Calu3 (cell line): ENCODE data around the gene PPFIA2. TPM values are rescaled to one million over a fixed set of nuclear protein-coding genes. Genes with fewer than 3 reads are reported as not detected.

ENCODE experiments used
- BruUV-seq: library from RNA; stranded (reverse); fragments of 400-500 nt; replicated peaks from 2 replicates; lab custom pipeline; 2021; lab: Mats Ljungman, UMichigan
- CTCF ChIA-PET: fragments of 300-600 bp; sonication (Branson Sonifier 250); formaldehyde crosslinking; loops from one replicate; lab custom pipeline; 2022; ENCODE audit warnings: antibody characterized with exemption; lab: Charles Lee
- DNase-seq: peaks from one replicate; pipeline ENCODE4 v3.0.0; 2022
- H3K27ac Mint-ChIP-seq: one replicate; pipeline ENCODE4 v1.8.0; 2022; ENCODE audit warnings: mixed read lengths; ENCODE audit not compliant: unreplicated experiment
- H3K27me3 Mint-ChIP-seq: one replicate; pipeline ENCODE4 v1.8.0; 2022; ENCODE audit warnings: mixed read lengths; ENCODE audit not compliant: unreplicated experiment
- H3K36me3 Mint-ChIP-seq: one replicate; pipeline ENCODE4 v1.8.0; 2022; ENCODE audit warnings: mild to moderate bottlenecking, moderate library complexity, mixed read lengths; ENCODE audit not compliant: insufficient read depth, unreplicated experiment
- H3K4me1 Mint-ChIP-seq: one replicate; pipeline ENCODE4 v1.8.0; 2022; ENCODE audit warnings: mild to moderate bottlenecking, low read depth, mixed read lengths; ENCODE audit not compliant: unreplicated experiment
- H3K4me3 Mint-ChIP-seq: one replicate; pipeline ENCODE4 v1.8.0; 2022; ENCODE audit warnings: mild to moderate bottlenecking, low read depth, moderate library complexity, mixed read lengths; ENCODE audit not compliant: unreplicated experiment
- H3K9me3 Mint-ChIP-seq: one replicate; pipeline ENCODE4 v1.8.0; 2022; ENCODE audit warnings: low read depth, mixed read lengths; ENCODE audit not compliant: unreplicated experiment
- intact Hi-C: fragments of 100-400 bp; cut with micrococcal nuclease; formaldehyde crosslinking; loops from one replicate; pipeline ENCODE4 v1.10.0; 2022; ENCODE audit not compliant: unreplicated experiment
- total RNA-seq: library from RNA; stranded (reverse); gene quantifications from 2 replicates; pipeline ENCODE4 v1.2.3, GENCODE V29; 2022
- TF ChIP-seq, protein P1 (sequence below): fragments of 200-600 bp; IDR thresholded peaks from one replicate; pipeline ENCODE4 v1.8.0; 2022; ENCODE audit warnings: antibody characterized with exemption; ENCODE audit not compliant: unreplicated experiment

The PPFIA2 gene
- total RNA-seq, 1 experiment from 2014 or later = 0.07 TPM

GRCh38 chr12:81500788-81501187, 258.4 kb downstream of the PPFIA2 start:
- DNase-seq = no peak
- no peaks in the 10 kb centered on the region for H3K27me3 Mint-ChIP-seq
- intact Hi-C loops = no loop called here
- no TSS peak for BruUV-seq
- TF ChIP-seq, protein P1, sequence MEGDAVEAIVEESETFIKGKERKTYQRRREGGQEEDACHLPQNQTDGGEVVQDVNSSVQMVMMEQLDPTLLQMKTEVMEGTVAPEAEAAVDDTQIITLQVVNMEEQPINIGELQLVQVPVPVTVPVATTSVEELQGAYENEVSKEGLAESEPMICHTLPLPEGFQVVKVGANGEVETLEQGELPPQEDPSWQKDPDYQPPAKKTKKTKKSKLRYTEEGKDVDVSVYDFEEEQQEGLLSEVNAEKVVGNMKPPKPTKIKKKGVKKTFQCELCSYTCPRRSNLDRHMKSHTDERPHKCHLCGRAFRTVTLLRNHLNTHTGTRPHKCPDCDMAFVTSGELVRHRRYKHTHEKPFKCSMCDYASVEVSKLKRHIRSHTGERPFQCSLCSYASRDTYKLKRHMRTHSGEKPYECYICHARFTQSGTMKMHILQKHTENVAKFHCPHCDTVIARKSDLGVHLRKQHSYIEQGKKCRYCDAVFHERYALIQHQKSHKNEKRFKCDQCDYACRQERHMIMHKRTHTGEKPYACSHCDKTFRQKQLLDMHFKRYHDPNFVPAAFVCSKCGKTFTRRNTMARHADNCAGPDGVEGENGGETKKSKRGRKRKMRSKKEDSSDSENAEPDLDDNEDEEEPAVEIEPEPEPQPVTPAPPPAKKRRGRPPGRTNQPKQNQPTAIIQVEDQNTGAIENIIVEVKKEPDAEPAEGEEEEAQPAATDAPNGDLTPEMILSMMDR = no peak
- no peaks in the 10 kb centered on the region for H3K36me3 Mint-ChIP-seq
- H3K27ac Mint-ChIP-seq = no peak overlapping the region
- H3K4me3 Mint-ChIP-seq = no peak overlapping the region
- H3K4me1 Mint-ChIP-seq = no peaks in the 10 kb centered on the region
- CTCF ChIA-PET = no interaction called here
- H3K9me3 Mint-ChIP-seq = no peaks in the 10 kb centered on the region

GRCh38 chr12:81499809-81500208, 259.3 kb downstream of the PPFIA2 start:
- H3K36me3 Mint-ChIP-seq = no peaks in the 10 kb centered on the region
- H3K9me3 Mint-ChIP-seq = no peaks in the 10 kb centered on the region
- H3K27ac Mint-ChIP-seq = no peak overlapping the region
- no peak overlapping the region for H3K4me3 Mint-ChIP-seq
- TF ChIP-seq, protein P1 = no peak
- no peaks in the 10 kb centered on the region for H3K27me3 Mint-ChIP-seq
- no TSS peak for BruUV-seq
- CTCF ChIA-PET = no interaction called here
- intact Hi-C loops = no loop called here
- no peaks in the 10 kb centered on the region for H3K4me1 Mint-ChIP-seq
- no peak for DNase-seq

- no TSS peak for BruUV-seq
- H3K4me1 Mint-ChIP-seq = no peaks in the 10 kb centered on the region
- no peaks in the 10 kb centered on the region for H3K27me3 Mint-ChIP-seq
- H3K36me3 Mint-ChIP-seq = no peaks in the 10 kb centered on the region
- TF ChIP-seq, protein P1 = no peak
- H3K27ac Mint-ChIP-seq = no peak overlapping the region
- DNase-seq = no peak
- intact Hi-C loops = no loop called here
- CTCF ChIA-PET = no interaction called here
- H3K9me3 Mint-ChIP-seq = no peaks in the 10 kb centered on the region
- H3K4me3 Mint-ChIP-seq = no peak overlapping the region
These were observed 266.9 kb downstream of the PPFIA2 start for GRCh38 chr12:81492131-81492720.

- H3K9me3 Mint-ChIP-seq = no peaks in the 10 kb centered on the region
- BruUV-seq = no TSS peak
- intact Hi-C loops = no loop called here
These were observed 286.2 kb downstream of the PPFIA2 start for GRCh38 chr12:81472934-81473333.

More at GRCh38 chr12:81472934-81473333, 286.2 kb downstream of the PPFIA2 start:
- DNase-seq = no peak
- Mint-ChIP-seq H3K4me1 (no peaks in the 10 kb centered on the region), H3K36me3 (no peaks in the 10 kb centered on the region), H3K4me3 (no peak overlapping the region), H3K27ac (no peak overlapping the region), H3K27me3 (no peaks in the 10 kb centered on the region)
- TF ChIP-seq, protein P1 = no peak
- CTCF ChIA-PET = no interaction called here
